Lower leg skin (tissue), 3 donors: ENCODE data around the gene RNF213.

ENCODE experiments used
- CTCF ChIP-seq, 3 donors: fragments of 450-650 bp; IDR thresholded peaks; one replicate each; pipeline ENCODE4 v1.5.1; 2016; ENCODE audit warnings: antibody characterized with exemption in 3 of 3, mild to moderate bottlenecking in 3 of 3, moderate library complexity in 2 of 3
- POLR2A ChIP-seq, 2 donors: fragments of 450-650 bp; IDR thresholded peaks; one replicate each; pipeline ENCODE4 v1.6.1; 2016 to 2017; ENCODE audit warnings: antibody characterized with exemption in 2 of 2, mild to moderate bottlenecking in 1 of 2, moderate library complexity in 1 of 2

GRCh38 chr17:80265205-80266068, 4.8 kb downstream of the RNF213 start:
- TF ChIP-seq POLR2A (IDR thresholded peaks at IDR 0.05) (no peak), CTCF (IDR thresholded peaks at IDR 0.05) (no peak)
